ENCODE results near the gene SLC12A3.

- TF ChIP-seq CTCF (IDR thresholded peaks at IDR 0.05) = no peak
- no peak for TF ChIP-seq POLR2A (IDR thresholded peaks at IDR 0.05)
These were observed 56.6 kb downstream of the SLC12A3 start for GRCh38 chr16:56921571-56921970.
